ENCODE measurements around the gene SCGB3A2. TPM values are rescaled to one million over a fixed set of nuclear protein-coding genes. Genes with fewer than 3 reads are reported as not detected.

SCGB3A2 gene
- total RNA-seq, 1 donor from 2014 or later, result not detected

DNA sequence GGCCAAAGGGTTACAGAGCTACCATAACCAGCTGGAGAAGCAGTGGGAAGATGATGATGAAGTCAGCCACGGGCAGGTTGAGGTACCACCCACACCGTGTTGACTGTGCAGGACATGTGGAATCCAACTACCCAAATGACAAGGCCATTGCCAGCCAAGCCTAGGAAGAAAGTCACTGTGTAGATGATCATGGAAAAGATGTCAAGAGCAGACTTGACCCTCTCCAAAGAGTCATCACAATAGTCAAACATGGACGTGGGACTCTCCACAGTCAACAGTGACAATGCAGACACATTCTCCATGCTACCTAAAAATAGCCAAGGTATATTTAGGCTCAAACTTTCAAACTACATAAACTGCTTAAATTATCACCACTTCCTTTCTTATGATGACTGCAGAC lies 26.1 kb upstream of the SCGB3A2 start:
- intact Hi-C loops (cut with DNase I), result no loop called here
- Histone ChIP-seq H3K36me3 (no peaks in the 10 kb centered on the region), H3K9me3 (no peaks in the 10 kb centered on the region), H3K4me1 (no peaks in the 10 kb centered on the region), H3K27me3 (no peaks in the 10 kb centered on the region), H3K4me3 (no peak overlapping the region), H3K27ac (no peak overlapping the region)
- no peak for DNase-seq (ENCODE audit: low spot score in 2 of 2)
- TF ChIP-seq CTCF (IDR thresholded peaks at IDR 0.05), result no peak

GRCh38 chr5:147853372-147853987 lies 25.0 kb upstream of the SCGB3A2 start:
- intact Hi-C loops (cut with DNase I), result no loop called here
- no peak overlapping the region for H3K27ac ChIP-seq
- H3K36me3 ChIP-seq, result no peaks in the 10 kb centered on the region
- H3K4me3 ChIP-seq, result no peak overlapping the region
- H3K4me1 ChIP-seq, result peaks cover 0 to 3% of the 10 kb centered on the region in 2 donors
- no peak for DNase-seq (ENCODE audit: low spot score in 2 of 2)
- H3K27me3 ChIP-seq, result no peaks in the 10 kb centered on the region
- no peak for TF ChIP-seq CTCF (IDR thresholded peaks at IDR 0.05)
- H3K9me3 ChIP-seq, result no peaks in the 10 kb centered on the region

DNA sequence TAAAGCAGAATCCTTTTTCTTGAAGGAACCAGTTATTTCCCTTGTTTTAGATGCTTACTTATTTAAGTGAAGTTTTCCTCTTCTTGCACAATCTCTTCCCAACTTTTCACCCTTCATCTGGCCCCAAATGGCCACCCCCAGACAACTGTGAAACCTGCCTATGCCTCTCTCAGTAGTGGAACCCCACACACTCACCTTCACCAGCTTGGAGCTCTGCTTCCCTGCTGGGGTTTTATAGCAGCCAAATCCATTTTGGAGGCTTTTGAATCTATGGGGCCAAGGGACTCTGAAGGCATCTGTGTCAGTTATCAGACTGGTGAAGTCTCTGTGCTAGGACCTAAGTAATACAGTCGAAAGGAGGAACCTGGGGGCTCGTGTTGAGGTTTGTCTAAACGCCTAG lies 24.2 kb upstream of the SCGB3A2 start:
- peaks cover 0 to 3% of the 10 kb centered on the region in 2 donors for H3K4me1 ChIP-seq
- no peaks in the 10 kb centered on the region for H3K27me3 ChIP-seq
- H3K4me3 ChIP-seq, result no peak overlapping the region
- H3K36me3 ChIP-seq, result no peaks in the 10 kb centered on the region
- H3K9me3 ChIP-seq, result no peaks in the 10 kb centered on the region
- H3K27ac ChIP-seq, result no peak overlapping the region
- no peak for DNase-seq (ENCODE audit: low spot score in 2 of 2)
- intact Hi-C loops (cut with DNase I), result no loop called here
- no peak for TF ChIP-seq CTCF (IDR thresholded peaks at IDR 0.05)

GRCh38 chr5:147854894-147855773 lies 23.4 kb upstream of the SCGB3A2 start:
- peaks cover 0 to 3% of the 10 kb centered on the region in 2 donors for H3K4me1 ChIP-seq
- H3K27me3 ChIP-seq, result no peaks in the 10 kb centered on the region
- no peak overlapping the region for H3K27ac ChIP-seq
- intact Hi-C loops (cut with DNase I), result no loop called here
- H3K36me3 ChIP-seq, result no peaks in the 10 kb centered on the region
- H3K4me3 ChIP-seq, result no peak overlapping the region
- no peak for TF ChIP-seq CTCF (IDR thresholded peaks at IDR 0.05)
- no peaks in the 10 kb centered on the region for H3K9me3 ChIP-seq
- DNase-seq (ENCODE audit: low spot score in 2 of 2), result no peak

- Histone ChIP-seq H3K27me3 (no peaks in the 10 kb centered on the region), H3K27ac (no peak overlapping the region), H3K4me3 (no peak overlapping the region), H3K4me1 (peaks cover 0 to 3% of the 10 kb centered on the region in 2 donors), H3K9me3 (no peaks in the 10 kb centered on the region), H3K36me3 (no peaks in the 10 kb centered on the region)
- no peak for TF ChIP-seq CTCF (IDR thresholded peaks at IDR 0.05)
- DNase-seq (ENCODE audit: low spot score in 2 of 2), result no peak
- intact Hi-C loops (cut with DNase I), result no loop called here
These were observed 22.8 kb upstream of the SCGB3A2 start for GRCh38 chr5:147855774-147856069.
